ENCODE results near the gene ADORA3.

ADORA3 gene

DNA sequence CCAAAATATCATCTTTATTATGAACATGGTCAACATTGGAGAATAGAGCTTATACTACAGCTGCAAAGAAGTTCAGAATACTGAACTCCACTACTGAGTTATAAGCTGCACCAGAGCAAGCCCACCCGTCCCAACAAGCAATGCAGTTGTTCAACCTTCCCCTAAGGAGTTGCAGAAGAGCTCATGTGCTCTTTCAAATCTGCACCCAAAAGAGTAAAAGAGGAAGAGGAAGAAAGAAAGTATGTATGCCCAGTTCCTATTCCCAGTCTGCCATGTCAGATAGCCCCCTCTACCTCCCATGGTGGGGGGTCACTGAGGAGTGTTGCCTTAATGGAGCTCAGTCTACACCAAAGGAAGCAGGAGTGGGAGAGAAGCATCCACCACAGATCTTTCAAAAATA is 22.8 kb downstream of the ADORA3 start:
- in situ Hi-C loops (cut with MboI; ENCODE audit: low sequenced_read_pairs) = no loop called here

- in situ Hi-C loops (cut with MboI; ENCODE audit: low sequenced_read_pairs) = no loop called here
These were observed 26.6 kb downstream of the ADORA3 start for GRCh38 chr1:111476761-111477309.

GRCh38 chr1:111476214-111476613 is 27.2 kb downstream of the ADORA3 start:
- in situ Hi-C loops (cut with MboI; ENCODE audit: low sequenced_read_pairs) = no loop called here

- in situ Hi-C loops (cut with MboI; ENCODE audit: low sequenced_read_pairs) = no loop called here
These were observed 27.7 kb downstream of the ADORA3 start for GRCh38 chr1:111475701-111476100.

- in situ Hi-C loops (cut with MboI; ENCODE audit: low sequenced_read_pairs) = no loop called here
These were observed 28.9 kb downstream of the ADORA3 start for GRCh38 chr1:111474521-111474920.

GRCh38 chr1:111474106-111474505 is 29.3 kb downstream of the ADORA3 start:
- in situ Hi-C loops (cut with MboI; ENCODE audit: low sequenced_read_pairs) = no loop called here

GRCh38 chr1:111471538-111471937 is 31.9 kb downstream of the ADORA3 start:
- in situ Hi-C loops (cut with MboI; ENCODE audit: low sequenced_read_pairs) = no loop called here

DNA sequence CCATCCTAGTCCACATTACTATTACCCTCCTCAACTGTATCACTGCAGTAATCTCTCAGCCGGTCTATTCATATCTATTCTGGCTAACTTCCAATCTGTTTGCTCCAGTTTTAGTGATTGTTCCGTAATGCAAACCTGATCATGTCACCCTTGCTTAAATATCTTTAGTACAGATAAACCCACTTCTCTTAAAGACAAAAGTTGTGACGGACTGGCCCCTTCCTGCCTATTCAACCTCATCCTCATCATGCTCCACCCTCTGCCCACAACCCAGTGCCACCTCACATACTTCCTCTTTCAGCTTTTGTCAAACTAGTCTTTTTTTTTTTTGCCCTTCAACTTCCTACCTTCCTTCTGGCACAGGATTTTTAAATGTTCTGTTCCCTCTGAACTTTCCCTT is 32.4 kb downstream of the ADORA3 start:
- in situ Hi-C loops (cut with MboI; ENCODE audit: low sequenced_read_pairs) = no loop called here

- in situ Hi-C loops (cut with MboI; ENCODE audit: low sequenced_read_pairs) = no loop called here
These were observed 32.8 kb downstream of the ADORA3 start for GRCh38 chr1:111470596-111470995.

- in situ Hi-C loops (cut with MboI; ENCODE audit: low sequenced_read_pairs) = no loop called here
These were observed 33.9 kb downstream of the ADORA3 start for GRCh38 chr1:111469539-111469938.

- in situ Hi-C loops (cut with MboI; ENCODE audit: low sequenced_read_pairs) = no loop called here
These were observed 34.7 kb downstream of the ADORA3 start for GRCh38 chr1:111468717-111469100.

- in situ Hi-C loops (cut with MboI; ENCODE audit: low sequenced_read_pairs) = no loop called here
These were observed 35.3 kb downstream of the ADORA3 start for GRCh38 chr1:111467865-111468716.

DNA sequence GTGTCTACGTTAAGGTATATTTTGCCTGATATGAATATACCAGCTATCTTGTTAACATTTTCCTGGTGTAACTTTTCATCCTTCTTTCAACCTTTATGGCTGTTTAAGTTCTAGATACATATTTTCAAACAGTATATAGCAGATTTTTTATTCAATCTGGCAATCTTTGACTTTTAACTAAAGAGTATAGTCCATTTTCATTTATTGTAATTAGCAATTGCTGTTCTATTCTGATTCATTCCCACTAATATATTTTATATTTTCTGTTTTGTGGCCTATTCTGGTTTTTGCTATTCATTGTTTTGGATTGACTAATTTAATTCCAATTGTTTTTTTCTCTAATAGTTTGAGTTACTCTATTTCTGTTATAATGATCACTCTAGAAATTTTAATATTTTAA is 37.0 kb downstream of the ADORA3 start:
- in situ Hi-C loops (cut with MboI; ENCODE audit: low sequenced_read_pairs) = no loop called here

DNA sequence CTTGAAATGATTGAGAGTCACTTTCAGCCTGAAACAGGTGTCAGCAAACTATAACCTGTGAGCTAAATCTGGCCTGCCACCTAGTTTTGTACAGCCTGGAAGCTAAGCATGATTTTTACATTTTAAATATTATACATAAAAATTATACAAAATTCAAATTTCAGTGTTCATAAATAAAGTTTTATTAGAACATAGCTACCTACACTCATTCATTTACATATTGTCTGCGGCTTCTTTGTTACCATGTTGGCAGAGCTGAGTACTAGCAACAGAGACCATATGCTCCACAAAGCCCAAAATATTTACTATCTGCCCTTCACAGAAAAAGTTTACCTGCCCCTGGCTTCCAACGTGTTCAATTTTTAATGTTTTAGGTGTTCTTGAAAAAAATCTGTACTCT is 37.7 kb downstream of the ADORA3 start:
- in situ Hi-C loops (cut with MboI; ENCODE audit: low sequenced_read_pairs) = no loop called here

GRCh38 chr1:111463029-111463683 is 40.3 kb downstream of the ADORA3 start:
- in situ Hi-C loops (cut with MboI; ENCODE audit: low sequenced_read_pairs) = no loop called here

DNA sequence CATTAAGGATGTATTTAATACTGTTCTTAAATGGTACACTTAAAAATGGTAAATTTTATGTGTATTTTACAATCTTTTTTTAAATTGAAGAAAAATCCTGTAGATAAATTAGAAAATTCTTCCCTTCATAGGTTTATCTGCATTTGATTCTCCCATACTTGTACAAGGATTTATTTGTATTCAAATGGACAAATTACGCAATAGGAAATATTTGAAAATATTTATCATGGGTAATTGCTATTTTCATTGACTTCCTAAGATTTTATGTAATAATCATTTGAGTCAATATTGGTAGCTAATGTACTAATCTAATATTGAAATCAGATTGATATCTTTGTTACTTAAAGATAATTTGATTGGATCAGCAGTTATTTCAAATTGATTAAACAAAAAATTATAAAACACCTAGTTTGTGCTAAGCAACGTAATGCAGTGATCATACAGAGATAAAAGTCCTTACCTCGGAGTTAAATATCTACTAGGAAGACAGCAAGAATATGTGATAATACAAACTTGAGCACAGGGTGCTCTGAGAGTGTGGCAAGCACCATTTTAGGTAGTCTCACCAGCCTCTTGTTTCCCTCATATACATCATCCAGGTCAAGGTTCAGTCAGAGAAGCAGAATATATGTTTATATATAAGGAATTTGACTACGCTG is 40.9 kb downstream of the ADORA3 start:
- in situ Hi-C loops (cut with MboI; ENCODE audit: low sequenced_read_pairs) = no loop called here

DNA sequence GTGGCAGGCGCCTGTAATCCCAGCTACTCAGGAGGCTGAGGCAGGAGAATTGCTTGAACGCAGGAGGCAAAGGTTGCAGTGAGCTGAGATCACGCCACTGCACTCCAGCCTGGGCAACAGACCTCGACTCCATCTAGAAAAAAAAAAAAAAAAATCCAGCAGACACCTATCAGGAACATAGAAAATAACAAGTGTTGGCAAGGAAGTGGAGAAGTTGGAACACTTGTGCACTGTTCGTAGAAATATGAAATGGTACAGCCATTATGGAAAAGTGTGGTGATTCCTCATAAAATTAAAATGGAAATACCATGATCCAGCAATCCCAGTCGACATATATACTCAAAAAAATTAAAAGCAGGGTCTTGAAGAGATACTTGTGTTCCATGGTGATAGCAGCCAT is 41.7 kb downstream of the ADORA3 start:
- in situ Hi-C loops (cut with MboI; ENCODE audit: low sequenced_read_pairs) = no loop called here

GRCh38 chr1:111455642-111456031 is 47.8 kb downstream of the ADORA3 start:
- in situ Hi-C loops (cut with MboI; ENCODE audit: low sequenced_read_pairs) = no loop called here

DNA sequence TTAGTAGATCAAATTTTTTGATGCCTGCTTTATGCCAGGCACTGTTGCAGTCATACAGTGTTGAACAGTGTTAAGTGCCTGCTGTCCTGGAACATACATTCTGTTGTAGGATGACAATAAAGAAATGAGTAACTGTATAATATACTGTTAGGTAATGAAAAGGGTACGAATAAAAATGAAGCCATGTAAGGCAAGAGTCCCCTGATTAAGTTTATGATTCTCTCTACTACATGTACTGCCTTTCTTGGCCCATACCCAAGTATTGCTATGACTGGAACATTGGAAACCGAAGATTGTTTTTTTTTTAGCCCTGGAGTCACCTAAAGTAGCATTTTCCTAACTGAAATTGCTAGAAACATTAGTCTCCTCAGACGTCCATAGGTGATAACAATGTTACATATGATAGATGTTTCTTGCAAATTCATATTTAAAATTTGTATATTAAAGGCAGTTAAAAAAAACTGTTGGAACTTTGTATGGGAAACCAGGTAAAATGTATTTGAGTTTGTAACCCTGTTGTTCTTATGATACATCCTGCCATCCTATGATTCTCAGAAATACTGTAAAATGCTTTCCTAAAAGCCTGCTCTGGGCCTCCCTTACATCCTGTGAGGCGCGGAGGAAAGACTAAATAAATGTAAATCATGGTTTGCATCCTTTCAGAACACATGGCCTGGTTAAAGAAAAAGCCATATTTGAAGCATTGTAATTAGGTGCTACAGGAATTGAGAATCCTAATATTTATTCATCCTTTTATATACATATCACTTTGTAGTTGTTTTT is 48.4 kb downstream of the ADORA3 start:
- in situ Hi-C loops (cut with MboI; ENCODE audit: low sequenced_read_pairs) = no loop called here

GRCh38 chr1:111453706-111454105 is 49.7 kb downstream of the ADORA3 start:
- in situ Hi-C loops (cut with MboI; ENCODE audit: low sequenced_read_pairs) = no loop called here

- in situ Hi-C loops (cut with MboI; ENCODE audit: low sequenced_read_pairs) = no loop called here
These were observed 50.9 kb downstream of the ADORA3 start for GRCh38 chr1:111452581-111452980.
